Type B pancreatic cell (in vitro differentiated cells): Measurements from ENCODE around the gene PALMD. TPM values are rescaled to one million over a fixed set of nuclear protein-coding genes. Genes with fewer than 3 reads are reported as not detected.

Experiments used
- DNase-seq: peaks from one replicate; pipeline ENCODE4 v3.0.0; 2021; ENCODE audit warnings: mixed read lengths; ENCODE audit not compliant: unreplicated experiment; ENCODE audit errors: extremely low spot score
- H3K27ac Mint-ChIP-seq: 2 replicates; pipeline ENCODE4 v1.8.0; 2021; ENCODE audit warnings: mild to moderate bottlenecking, mixed read lengths
- H3K27me3 Mint-ChIP-seq: 2 replicates; pipeline ENCODE4 v1.8.0; 2021; ENCODE audit warnings: mixed read lengths
- H3K36me3 Mint-ChIP-seq: 2 replicates; pipeline ENCODE4 v1.8.0; 2021; ENCODE audit warnings: mixed read lengths
- H3K4me1 Mint-ChIP-seq: one replicate; pipeline ENCODE4 v1.8.0; 2021; ENCODE audit warnings: mixed read lengths; ENCODE audit not compliant: unreplicated experiment
- H3K4me3 Mint-ChIP-seq: 2 replicates; pipeline ENCODE4 v1.8.0; 2021; ENCODE audit warnings: mild to moderate bottlenecking, mixed read lengths
- H3K9me3 Mint-ChIP-seq: 2 replicates; pipeline ENCODE4 v1.8.0; 2021; ENCODE audit warnings: mixed read lengths
- total RNA-seq: library from RNA; stranded (reverse); gene quantifications from 2 replicates; pipeline ENCODE4 v1.2.1, GENCODE V29; 2021; ENCODE audit warnings: low replicate concordance
- TF ChIP-seq, protein P1 (sequence below): fragments of 200-600 bp; sonication (generic); conservative IDR thresholded peaks from 2 replicates; pipeline ENCODE4 v1.5.0; 2021; ENCODE audit warnings: antibody characterized with exemption, mild to moderate bottlenecking

The PALMD gene
- total RNA-seq, 1 donor from 2014 or later: 2.0 TPM

DNA sequence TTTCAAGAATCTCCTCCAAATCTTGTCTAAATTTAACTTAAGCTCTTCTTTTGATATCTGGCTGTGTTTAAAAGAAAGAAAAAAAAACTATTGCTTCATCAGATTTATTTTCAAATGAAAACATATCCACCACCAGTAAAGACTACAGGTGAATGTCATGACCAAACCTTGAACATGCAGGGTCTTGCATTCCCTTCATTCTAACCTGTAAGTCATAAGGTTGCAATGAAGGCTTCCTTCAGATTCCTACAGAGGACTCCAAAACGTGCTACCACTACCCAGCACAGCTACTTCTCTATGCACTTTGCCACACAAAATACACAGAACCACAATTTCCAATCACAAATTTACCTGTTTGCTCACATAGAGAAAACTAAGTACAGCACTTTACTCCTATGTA lies 94.2 kb downstream of the PALMD start:
- Mint-ChIP-seq H3K27me3 (no peaks in the 10 kb centered on the region), H3K9me3 (no peaks in the 10 kb centered on the region), H3K4me1 (peaks cover 8% of the 10 kb centered on the region), H3K27ac (no peak overlapping the region), H3K4me3 (no peak overlapping the region), H3K36me3 (peaks cover 3% of the 10 kb centered on the region)
- DNase-seq: no peak
- TF ChIP-seq, protein P1, sequence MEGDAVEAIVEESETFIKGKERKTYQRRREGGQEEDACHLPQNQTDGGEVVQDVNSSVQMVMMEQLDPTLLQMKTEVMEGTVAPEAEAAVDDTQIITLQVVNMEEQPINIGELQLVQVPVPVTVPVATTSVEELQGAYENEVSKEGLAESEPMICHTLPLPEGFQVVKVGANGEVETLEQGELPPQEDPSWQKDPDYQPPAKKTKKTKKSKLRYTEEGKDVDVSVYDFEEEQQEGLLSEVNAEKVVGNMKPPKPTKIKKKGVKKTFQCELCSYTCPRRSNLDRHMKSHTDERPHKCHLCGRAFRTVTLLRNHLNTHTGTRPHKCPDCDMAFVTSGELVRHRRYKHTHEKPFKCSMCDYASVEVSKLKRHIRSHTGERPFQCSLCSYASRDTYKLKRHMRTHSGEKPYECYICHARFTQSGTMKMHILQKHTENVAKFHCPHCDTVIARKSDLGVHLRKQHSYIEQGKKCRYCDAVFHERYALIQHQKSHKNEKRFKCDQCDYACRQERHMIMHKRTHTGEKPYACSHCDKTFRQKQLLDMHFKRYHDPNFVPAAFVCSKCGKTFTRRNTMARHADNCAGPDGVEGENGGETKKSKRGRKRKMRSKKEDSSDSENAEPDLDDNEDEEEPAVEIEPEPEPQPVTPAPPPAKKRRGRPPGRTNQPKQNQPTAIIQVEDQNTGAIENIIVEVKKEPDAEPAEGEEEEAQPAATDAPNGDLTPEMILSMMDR: no peak

Other genes starting within 250 kb of the PALMD start
- gene FRRS1, start 120.5 kb downstream of the PALMD start, total RNA-seq: 6.4 and 10.8 TPM in 2 replicates
- gene AGL, start 204.2 kb downstream of the PALMD start, total RNA-seq: 17.8 and 24.4 TPM in 2 replicates